Thoracic aorta (tissue), 2 donors: ENCODE data around the gene CYTH1. TPM values are rescaled to one million over a fixed set of nuclear protein-coding genes. Genes with fewer than 3 reads are reported as not detected.
"Not testable (repeated sequence)": the region's sequence is repeated elsewhere in the genome, so short reads cannot be mapped to it uniquely, and the experiment has no call there.

ENCODE experiments used
- ATAC-seq: fragments of 150-250 bp; one replicate; pipeline ENCODE4 v1.8.0; 2017; ENCODE audit warnings: low read depth; ENCODE audit not compliant: insufficient number of reproducible peaks, low FRiP score
- DNase-seq: peaks from one replicate; pipeline ENCODE4 v3.0.0-alpha.2; 2020; ENCODE audit warnings: low spot score
- H3K27ac ChIP-seq, 2 donors: fragments of 200-600 bp; sonication (generic); 1 replicate in 1 of 2; 2 replicates in 1 of 2; pipeline ENCODE4 v1.5.1; 2016; ENCODE audit warnings: mild to moderate bottlenecking in 2 of 2, moderate library complexity in 2 of 2
- H3K27me3 ChIP-seq: fragments of 200-600 bp; sonication (generic); replicated peaks from 2 replicates; pipeline ENCODE4 v1.6.0; 2016; ENCODE audit warnings: mild to moderate bottlenecking; ENCODE audit not compliant: insufficient read depth
- H3K36me3 ChIP-seq: fragments of 200-600 bp; sonication (generic); one replicate; pipeline ENCODE4 v1.5.1; 2016
- H3K4me1 ChIP-seq, 2 donors: fragments of 200-600 bp; sonication (generic); 1 replicate in 1 of 2; 2 replicates in 1 of 2; pipeline versions ENCODE4 v1.5.1 to v1.6.0; 2016; ENCODE audit warnings: low read depth in 2 of 2, mild to moderate bottlenecking in 1 of 2; ENCODE audit not compliant: control insufficient read depth in 1 of 2
- H3K4me3 ChIP-seq: fragments of 200-600 bp; sonication (generic); 2 replicates; pipeline ENCODE4 v1.5.1; 2016; ENCODE audit warnings: mild to moderate bottlenecking
- H3K9me3 ChIP-seq: fragments of 200-600 bp; sonication (generic); 2 replicates; pipeline ENCODE4 v1.5.1; 2016
- CTCF ChIP-seq: fragments of 200-600 bp; sonication (generic); IDR thresholded peaks from one replicate; pipeline ENCODE4 v1.5.1; 2019; ENCODE audit warnings: antibody characterized with exemption
- total RNA-seq, 2 donors: library from RNA; depleted of rRNA; stranded (reverse); fragments of >200 nt; gene quantifications; one replicate each; pipeline versions ENCODE4 v1.1.0 to v1.2.3, GENCODE V29; 2016

CYTH1 gene
- total RNA-seq, 2 donors from 2014 or later: 79.2 to 79.4 TPM

DNA sequence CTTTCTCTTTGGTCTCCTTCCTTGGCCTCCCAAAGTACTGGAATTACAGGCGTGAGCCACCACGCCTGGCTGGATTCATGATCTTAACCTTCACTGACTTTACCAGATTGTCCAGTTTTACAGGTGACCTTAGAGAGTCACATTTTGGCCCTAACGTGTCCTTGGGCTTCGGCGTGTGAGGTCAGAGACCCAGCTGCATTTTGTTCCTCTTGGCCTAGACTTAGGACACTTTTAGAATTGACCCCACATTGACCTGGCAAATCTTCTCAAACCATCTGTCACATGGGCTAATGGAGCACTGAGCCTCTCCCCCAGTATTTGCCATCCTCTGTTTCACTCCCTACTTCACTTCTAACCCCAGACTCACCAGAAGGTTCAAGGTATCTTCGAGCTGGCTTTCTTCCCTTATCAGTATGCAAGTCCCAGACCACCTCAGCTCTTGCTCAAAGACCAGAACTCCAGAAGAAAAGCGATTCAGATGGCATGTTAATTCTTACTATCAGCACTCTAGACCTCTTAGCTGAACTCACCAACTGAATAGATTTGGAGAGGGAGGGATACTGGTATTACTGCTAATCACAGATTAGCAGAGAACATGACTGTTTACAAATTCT is 1.7 kb upstream of the CYTH1 start:
- H3K9me3 ChIP-seq: no peaks in the 10 kb centered on the region
- DNase-seq: no peak
- no peak for ATAC-seq
- no peaks in the 10 kb centered on the region for H3K27me3 ChIP-seq
- no peak for TF ChIP-seq CTCF
- H3K4me1 ChIP-seq: no peaks in the 10 kb centered on the region
- H3K36me3 ChIP-seq: no peaks in the 10 kb centered on the region
- H3K4me3 ChIP-seq: no peak overlapping the region
- H3K27ac ChIP-seq: no peak overlapping the region

DNA sequence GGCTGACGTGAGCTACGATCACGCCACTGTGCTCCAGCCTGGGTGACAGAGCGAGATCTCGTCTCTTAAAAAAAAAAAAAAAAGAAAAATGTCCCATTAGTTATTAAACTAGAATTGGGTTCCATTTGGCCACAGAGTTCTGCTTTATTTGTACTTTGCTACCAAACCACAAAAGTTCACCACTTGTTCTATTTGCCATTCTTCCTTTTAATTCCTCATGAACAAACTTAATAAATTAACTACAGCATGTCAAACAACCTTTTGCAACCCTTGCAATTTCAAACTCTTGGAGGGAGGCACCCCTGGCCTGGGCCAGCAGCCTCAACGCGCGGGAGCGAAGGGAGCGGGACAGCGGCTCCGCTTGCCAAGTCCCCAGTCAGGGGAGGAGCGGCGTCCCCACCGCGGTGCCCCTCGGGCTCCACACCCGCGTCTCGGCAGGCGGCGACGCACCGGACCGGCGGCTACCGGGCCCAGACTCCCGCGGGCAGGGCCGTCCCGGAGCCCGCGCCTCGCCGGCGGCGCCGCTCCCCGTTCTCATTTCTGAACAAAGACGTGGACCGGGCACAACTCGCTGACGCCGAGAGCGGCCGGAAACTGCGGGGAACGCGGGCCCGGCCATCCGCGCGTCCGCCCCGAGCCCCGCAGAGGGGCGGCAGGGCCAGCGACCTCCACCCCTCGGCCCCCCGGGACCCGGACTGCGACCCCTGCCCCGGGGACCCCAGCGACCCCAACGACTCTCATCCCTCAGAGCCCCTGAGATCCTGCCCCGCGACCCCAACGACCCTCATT is 775 bp downstream of the CYTH1 start:
- TF ChIP-seq CTCF: no peak
- Histone ChIP-seq H3K4me3 (peak overlapping the region; percentile 97), H3K9me3 (no peaks in the 10 kb centered on the region), H3K4me1 (no peaks in the 10 kb centered on the region), H3K36me3 (no peaks in the 10 kb centered on the region), H3K27me3 (no peaks in the 10 kb centered on the region), H3K27ac (peak overlapping the region; percentile 74 to 83)
- DNase-seq: no peak
- no peak for ATAC-seq

DNA sequence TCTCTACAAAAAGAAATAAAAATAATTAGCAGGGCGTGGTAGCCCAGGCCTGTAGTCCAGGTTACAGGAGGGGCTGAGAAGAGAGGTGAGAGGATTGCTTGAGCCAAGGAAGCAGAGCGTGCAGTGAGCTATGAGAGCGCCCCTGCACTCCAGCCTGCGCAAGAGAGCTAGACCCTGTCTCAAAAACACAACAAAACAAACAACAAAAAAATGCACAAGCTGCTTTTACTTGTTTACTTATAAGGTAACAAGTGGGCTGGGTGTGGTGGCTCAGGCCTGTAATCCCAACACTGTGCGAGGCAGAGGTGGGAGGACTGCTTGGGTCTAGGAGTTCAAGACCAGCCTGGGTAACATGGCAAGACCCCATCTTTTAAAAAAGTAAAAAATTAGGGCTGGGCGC is 1.7 kb downstream of the CYTH1 start:
- no peak for DNase-seq
- H3K4me1 ChIP-seq: no peaks in the 10 kb centered on the region
- peak overlapping the region in 1 of 2 donors; percentile 47 for H3K27ac ChIP-seq
- H3K36me3 ChIP-seq: no peaks in the 10 kb centered on the region
- no peak for TF ChIP-seq CTCF
- no peaks in the 10 kb centered on the region for H3K9me3 ChIP-seq
- H3K4me3 ChIP-seq: peak overlapping the region; percentile 97
- ATAC-seq: no peak
- H3K27me3 ChIP-seq: no peaks in the 10 kb centered on the region

DNA sequence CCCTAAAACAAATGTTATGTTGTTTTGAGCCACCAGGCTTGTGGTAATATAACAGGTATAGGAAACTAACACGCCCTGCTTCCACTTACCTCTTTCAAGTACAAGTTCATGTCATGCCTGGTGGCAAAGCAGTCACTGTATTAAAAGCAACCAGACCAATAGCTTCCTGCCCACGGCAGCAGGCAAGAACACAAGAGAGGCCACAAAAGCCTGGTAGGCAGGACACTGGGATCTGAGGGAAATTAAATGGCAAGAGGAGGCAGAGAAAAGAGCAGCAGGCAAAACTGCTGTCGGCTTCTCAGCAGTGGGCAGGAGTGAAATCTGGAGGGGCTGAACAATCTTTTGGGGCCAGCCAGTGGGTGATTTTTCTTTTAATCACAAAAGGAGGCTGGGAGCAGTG is 2.2 kb downstream of the CYTH1 start:
- Histone ChIP-seq H3K4me3 (peak overlapping the region; percentile 97), H3K27me3 (no peaks in the 10 kb centered on the region), H3K9me3 (no peaks in the 10 kb centered on the region), H3K4me1 (peaks cover 0 to 2% of the 10 kb centered on the region in 2 donors), H3K27ac (peak overlapping the region in 1 of 2 donors; percentile 47), H3K36me3 (no peaks in the 10 kb centered on the region)
- ATAC-seq: no peak
- TF ChIP-seq CTCF: no peak
- no peak for DNase-seq

DNA sequence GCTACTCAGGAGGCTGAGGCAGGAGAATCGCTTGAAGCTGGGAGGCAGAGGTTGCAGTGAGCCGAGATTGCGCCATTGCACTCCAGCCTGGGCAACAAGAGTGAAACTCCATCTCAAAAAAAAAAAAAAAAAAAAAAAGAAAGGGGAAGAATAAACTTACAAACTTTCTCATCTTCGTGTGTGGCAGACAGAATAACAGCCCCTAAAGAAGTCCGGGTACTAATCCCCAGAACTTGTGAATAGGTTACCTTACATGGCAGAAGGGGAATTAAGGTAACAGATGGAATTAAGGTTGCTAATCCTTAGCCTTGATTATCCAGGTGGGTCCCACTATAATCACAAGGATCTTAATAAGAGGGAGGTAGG is 2.8 kb downstream of the CYTH1 start:
- H3K9me3 ChIP-seq, H3K36me3 ChIP-seq, H3K4me3 ChIP-seq, DNase-seq, H3K27me3 ChIP-seq, ATAC-seq, H3K4me1 ChIP-seq: not testable (repeated sequence)
- peak overlapping the region in 1 of 2 donors; percentile 47 for H3K27ac ChIP-seq
